ENCODE measurements around the gene FTCD.

Gene FTCD

GRCh38 chr21:46194374-46195334 is 39.3 kb upstream of the FTCD start:
- no peak overlapping the region for H3K4me3 ChIP-seq (ENCODE audit: low read length in 2 of 2)
- H3K36me3 ChIP-seq (ENCODE audit: control insufficient read depth in 2 of 2, insufficient read depth in 2 of 2, low read length in 2 of 2) = peaks cover 40 to 46% of the 10 kb centered on the region in 2 donors
- H3K9me3 ChIP-seq (ENCODE audit: control insufficient read depth in 2 of 2, low read length in 2 of 2) = no peaks in the 10 kb centered on the region
- no peak overlapping the region for H3K27ac ChIP-seq (ENCODE audit: low read depth in 2 of 2, low read length in 2 of 2)
- no peaks in the 10 kb centered on the region for H3K27me3 ChIP-seq (ENCODE audit: control insufficient read depth in 2 of 2, insufficient read depth in 2 of 2, low read length in 2 of 2)
- H3K4me1 ChIP-seq (ENCODE audit: control insufficient read depth in 2 of 2, insufficient read depth in 2 of 2, low read length in 2 of 2) = no peaks in the 10 kb centered on the region
- no peak overlapping the region for H3K9ac ChIP-seq (ENCODE audit: low read depth in 1 of 2, low read length in 2 of 2)

GRCh38 chr21:46193829-46194373 is 38.5 kb upstream of the FTCD start:
- Histone ChIP-seq H3K9ac (ENCODE audit: low read depth in 1 of 2, low read length in 2 of 2) (no peak overlapping the region), H3K9me3 (ENCODE audit: control insufficient read depth in 2 of 2, low read length in 2 of 2) (no peaks in the 10 kb centered on the region), H3K27me3 (ENCODE audit: control insufficient read depth in 2 of 2, insufficient read depth in 2 of 2, low read length in 2 of 2) (no peaks in the 10 kb centered on the region), H3K4me3 (ENCODE audit: low read length in 2 of 2) (no peak overlapping the region), H3K36me3 (ENCODE audit: control insufficient read depth in 2 of 2, insufficient read depth in 2 of 2, low read length in 2 of 2) (peaks cover 35 to 40% of the 10 kb centered on the region in 2 donors), H3K4me1 (ENCODE audit: control insufficient read depth in 2 of 2, insufficient read depth in 2 of 2, low read length in 2 of 2) (peaks cover 0 to 6% of the 10 kb centered on the region in 2 donors), H3K27ac (ENCODE audit: low read depth in 2 of 2, low read length in 2 of 2) (no peak overlapping the region)

GRCh38 chr21:46191686-46192575 is 36.6 kb upstream of the FTCD start:
- H3K9me3 ChIP-seq (ENCODE audit: control insufficient read depth in 2 of 2, low read length in 2 of 2) = no peaks in the 10 kb centered on the region
- H3K27ac ChIP-seq (ENCODE audit: low read depth in 2 of 2, low read length in 2 of 2) = no peak overlapping the region
- no peak overlapping the region for H3K4me3 ChIP-seq (ENCODE audit: low read length in 2 of 2)
- H3K4me1 ChIP-seq (ENCODE audit: control insufficient read depth in 2 of 2, insufficient read depth in 2 of 2, low read length in 2 of 2) = peaks cover 0 to 7% of the 10 kb centered on the region in 2 donors
- H3K36me3 ChIP-seq (ENCODE audit: control insufficient read depth in 2 of 2, insufficient read depth in 2 of 2, low read length in 2 of 2) = peaks cover 35 to 39% of the 10 kb centered on the region in 2 donors
- no peaks in the 10 kb centered on the region for H3K27me3 ChIP-seq (ENCODE audit: control insufficient read depth in 2 of 2, insufficient read depth in 2 of 2, low read length in 2 of 2)
- no peak overlapping the region for H3K9ac ChIP-seq (ENCODE audit: low read depth in 1 of 2, low read length in 2 of 2)

- Histone ChIP-seq H3K27ac (ENCODE audit: low read depth in 2 of 2, low read length in 2 of 2) (no peak overlapping the region), H3K9me3 (ENCODE audit: control insufficient read depth in 2 of 2, low read length in 2 of 2) (no peaks in the 10 kb centered on the region), H3K27me3 (ENCODE audit: control insufficient read depth in 2 of 2, insufficient read depth in 2 of 2, low read length in 2 of 2) (no peaks in the 10 kb centered on the region), H3K4me3 (ENCODE audit: low read length in 2 of 2) (no peak overlapping the region), H3K9ac (ENCODE audit: low read depth in 1 of 2, low read length in 2 of 2) (no peak overlapping the region), H3K36me3 (ENCODE audit: control insufficient read depth in 2 of 2, insufficient read depth in 2 of 2, low read length in 2 of 2) (peaks cover 33 to 34% of the 10 kb centered on the region in 2 donors), H3K4me1 (ENCODE audit: control insufficient read depth in 2 of 2, insufficient read depth in 2 of 2, low read length in 2 of 2) (peaks cover 0 to 7% of the 10 kb centered on the region in 2 donors)
Observed at GRCh38 chr21:46191257-46191685, 35.9 kb upstream of the FTCD start.

- Histone ChIP-seq H3K27me3 (ENCODE audit: control insufficient read depth in 2 of 2, insufficient read depth in 2 of 2, low read length in 2 of 2) (no peaks in the 10 kb centered on the region), H3K9ac (ENCODE audit: low read depth in 1 of 2, low read length in 2 of 2) (no peak overlapping the region), H3K4me3 (ENCODE audit: low read length in 2 of 2) (no peak overlapping the region), H3K27ac (ENCODE audit: low read depth in 2 of 2, low read length in 2 of 2) (no peak overlapping the region), H3K4me1 (ENCODE audit: control insufficient read depth in 2 of 2, insufficient read depth in 2 of 2, low read length in 2 of 2) (peaks cover 0 to 7% of the 10 kb centered on the region in 2 donors), H3K36me3 (ENCODE audit: control insufficient read depth in 2 of 2, insufficient read depth in 2 of 2, low read length in 2 of 2) (peaks cover 26 to 28% of the 10 kb centered on the region in 2 donors), H3K9me3 (ENCODE audit: control insufficient read depth in 2 of 2, low read length in 2 of 2) (no peaks in the 10 kb centered on the region)
Observed at GRCh38 chr21:46190491-46191131, 35.2 kb upstream of the FTCD start.

GRCh38 chr21:46189959-46190490 is 34.6 kb upstream of the FTCD start:
- Histone ChIP-seq H3K9ac (ENCODE audit: low read depth in 1 of 2, low read length in 2 of 2) (no peak overlapping the region), H3K9me3 (ENCODE audit: control insufficient read depth in 2 of 2, low read length in 2 of 2) (no peaks in the 10 kb centered on the region), H3K4me1 (ENCODE audit: control insufficient read depth in 2 of 2, insufficient read depth in 2 of 2, low read length in 2 of 2) (peaks cover 0 to 7% of the 10 kb centered on the region in 2 donors), H3K27ac (ENCODE audit: low read depth in 2 of 2, low read length in 2 of 2) (no peak overlapping the region), H3K4me3 (ENCODE audit: low read length in 2 of 2) (no peak overlapping the region), H3K27me3 (ENCODE audit: control insufficient read depth in 2 of 2, insufficient read depth in 2 of 2, low read length in 2 of 2) (no peaks in the 10 kb centered on the region), H3K36me3 (ENCODE audit: control insufficient read depth in 2 of 2, insufficient read depth in 2 of 2, low read length in 2 of 2) (peaks cover 24 to 27% of the 10 kb centered on the region in 2 donors)

- peaks cover 20 to 22% of the 10 kb centered on the region in 2 donors for H3K36me3 ChIP-seq (ENCODE audit: control insufficient read depth in 2 of 2, insufficient read depth in 2 of 2, low read length in 2 of 2)
Observed at GRCh38 chr21:46189213-46189958, 34.0 kb upstream of the FTCD start.

GRCh38 chr21:46188226-46189212 is 33.1 kb upstream of the FTCD start:
- Histone ChIP-seq H3K9ac (ENCODE audit: low read depth in 1 of 2, low read length in 2 of 2) (peak overlapping the region in 1 of 2 donors; percentile 12), H3K9me3 (ENCODE audit: control insufficient read depth in 2 of 2, low read length in 2 of 2) (no peaks in the 10 kb centered on the region)

More at GRCh38 chr21:46189213-46189958, 34.0 kb upstream of the FTCD start:
- no peaks in the 10 kb centered on the region for H3K9me3 ChIP-seq (ENCODE audit: control insufficient read depth in 2 of 2, low read length in 2 of 2)
- no peak overlapping the region for H3K9ac ChIP-seq (ENCODE audit: low read depth in 1 of 2, low read length in 2 of 2)
- H3K27ac ChIP-seq (ENCODE audit: low read depth in 2 of 2, low read length in 2 of 2) = peak overlapping the region in 1 of 2 donors; percentile 65
- peaks cover 0 to 7% of the 10 kb centered on the region in 2 donors for H3K4me1 ChIP-seq (ENCODE audit: control insufficient read depth in 2 of 2, insufficient read depth in 2 of 2, low read length in 2 of 2)
- H3K27me3 ChIP-seq (ENCODE audit: control insufficient read depth in 2 of 2, insufficient read depth in 2 of 2, low read length in 2 of 2) = no peaks in the 10 kb centered on the region
- H3K4me3 ChIP-seq (ENCODE audit: low read length in 2 of 2) = no peak overlapping the region

More at GRCh38 chr21:46188226-46189212, 33.1 kb upstream of the FTCD start:
- H3K4me3 ChIP-seq (ENCODE audit: low read length in 2 of 2) = no peak overlapping the region
- peak overlapping the region in 1 of 2 donors; percentile 65 for H3K27ac ChIP-seq (ENCODE audit: low read depth in 2 of 2, low read length in 2 of 2)
- H3K4me1 ChIP-seq (ENCODE audit: control insufficient read depth in 2 of 2, insufficient read depth in 2 of 2, low read length in 2 of 2) = peaks cover 0 to 11% of the 10 kb centered on the region in 2 donors
- no peaks in the 10 kb centered on the region for H3K27me3 ChIP-seq (ENCODE audit: control insufficient read depth in 2 of 2, insufficient read depth in 2 of 2, low read length in 2 of 2)
- H3K36me3 ChIP-seq (ENCODE audit: control insufficient read depth in 2 of 2, insufficient read depth in 2 of 2, low read length in 2 of 2) = peaks cover 14% of the 10 kb centered on the region in 2 donors

Measured in mucosa of rectum (tissue), 2 donors.